Measurements from ENCODE around the gene TREX2. TPM values are rescaled to one million over a fixed set of nuclear protein-coding genes. Genes with fewer than 3 reads are reported as not detected.

Gene TREX2
- total and polyA plus RNA-seq, 11 donors, result 0.22 to 0.48 (median 0.29) TPM; not detected in 3

DNA sequence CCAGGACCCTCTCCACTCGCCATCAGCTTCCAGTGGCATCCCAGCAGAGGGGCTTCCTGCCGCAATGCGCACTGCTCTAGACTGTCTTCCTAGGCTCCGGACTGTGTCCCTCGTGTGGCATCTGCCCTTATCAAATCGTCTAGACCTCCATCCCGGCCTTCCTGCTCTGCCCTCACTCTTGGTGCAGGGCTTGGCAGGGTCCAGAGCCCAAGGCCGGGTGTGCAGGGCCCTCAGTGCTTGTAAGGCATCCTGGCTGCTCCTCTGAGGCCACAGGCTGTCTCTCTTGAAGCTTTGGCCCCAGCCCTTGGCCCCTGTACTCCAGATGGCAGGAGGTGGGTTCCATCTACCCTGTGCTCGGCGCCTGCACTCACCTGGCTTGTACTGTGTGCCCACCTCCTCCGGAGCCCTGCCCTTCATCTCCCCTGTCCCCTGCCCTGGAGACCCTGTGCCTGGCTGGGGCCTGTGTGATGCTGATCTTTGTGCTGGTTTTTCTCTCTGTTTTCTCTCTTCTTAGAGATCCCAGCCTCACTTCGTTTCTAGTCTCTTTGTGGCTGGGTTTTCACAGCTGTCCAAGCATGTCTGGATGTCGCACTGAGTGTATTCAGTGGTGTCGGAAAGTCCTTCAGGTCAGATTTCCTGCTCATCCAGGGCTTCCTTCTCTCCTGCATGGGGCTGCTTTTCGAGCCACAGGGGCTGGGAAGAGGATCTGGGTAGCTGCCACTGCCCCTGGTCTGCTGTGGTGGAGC, 3.7 kb upstream of the TREX2 start:
- Histone ChIP-seq H3K27me3 (peaks cover 0 to 4% (median 0%) of the 10 kb centered on the region in 9 donors), H3K36me3 (peaks cover 0 to 13% (median 4%) of the 10 kb centered on the region in 9 donors), H3K27ac (no peak overlapping the region), H3K4me3 (no peak overlapping the region), H3K9me3 (no peaks in the 10 kb centered on the region), H3K4me1 (no peaks in the 10 kb centered on the region)
- ATAC-seq (no peak), DNase-seq (no peak)
- TF ChIP-seq POLR2A (IDR thresholded peaks at IDR 0.05) (no peak), CTCF (IDR thresholded peaks at IDR 0.05) (no peak)
- 82 to 96% (median 89%) methylated on average over 14 to 15 of the region's 15 CpGs for WGBS, 4 donors
- intact Hi-C loops (cut with DNase I), result loop anchor here in 2 of 10 donors (10.0 kb wide), 2 partner anchors 55 to 415 kb away; no protein-coding TSS in a partner anchor

DNA sequence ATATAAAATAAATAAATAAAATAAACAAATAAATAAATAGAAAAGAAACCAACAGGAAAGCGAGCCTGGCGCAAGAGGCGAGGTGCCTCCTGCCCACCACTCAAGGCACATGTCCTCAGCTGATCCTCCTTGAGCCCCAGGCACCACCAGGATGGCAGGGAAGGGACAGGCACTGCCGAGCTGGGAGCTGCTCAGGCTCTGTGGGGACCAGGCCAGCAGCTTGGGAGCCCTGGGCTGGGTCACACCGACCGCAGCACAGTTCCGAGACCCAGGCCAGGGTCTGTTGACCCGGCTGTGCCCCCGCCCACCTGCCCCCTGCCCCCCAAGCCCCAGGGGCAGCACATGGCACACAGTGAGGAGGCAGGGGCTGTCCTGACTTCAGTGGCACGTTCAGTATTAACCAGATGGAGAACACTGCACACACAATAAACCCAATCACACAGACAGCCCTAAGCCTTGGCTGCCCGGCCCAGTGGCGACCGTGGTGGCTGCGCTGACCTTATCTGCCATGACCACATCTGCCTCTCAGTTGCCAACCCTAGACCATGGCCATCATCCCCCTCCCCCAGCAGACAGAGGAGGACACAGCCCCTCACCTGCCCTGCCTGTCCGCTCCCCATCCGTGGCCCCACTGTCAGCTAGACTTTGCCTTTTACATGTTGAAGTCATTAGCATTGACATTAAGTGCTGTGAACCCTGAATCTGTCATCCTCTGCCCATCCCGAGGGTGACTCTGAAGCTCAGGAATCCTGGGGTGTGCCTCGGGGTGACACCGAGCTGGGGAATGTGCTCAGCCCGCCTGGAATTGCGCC, 2.9 kb upstream of the TREX2 start:
- no peaks in the 10 kb centered on the region for H3K4me1 ChIP-seq
- H3K36me3 ChIP-seq, result peaks cover 0 to 10% (median under 1%) of the 10 kb centered on the region in 9 donors
- WGBS, 4 donors, result 90 to 97% (median 96%) methylated on average over 13 to 21 of the region's 21 CpGs
- DNase-seq, result no peak
- H3K9me3 ChIP-seq, result no peaks in the 10 kb centered on the region
- no peak for ATAC-seq
- no peak overlapping the region for H3K4me3 ChIP-seq
- H3K27me3 ChIP-seq, result peaks cover 0 to 4% (median 0%) of the 10 kb centered on the region in 9 donors
- H3K27ac ChIP-seq, result no peak overlapping the region
- intact Hi-C loops (cut with DNase I), result loop anchor here in 1 of 10 donors (10.0 kb wide), 1 partner anchor 414 kb away; no protein-coding TSS in a partner anchor
- TF ChIP-seq CTCF (IDR thresholded peaks at IDR 0.05) (no peak), POLR2A (IDR thresholded peaks at IDR 0.05) (no peak)

DNA sequence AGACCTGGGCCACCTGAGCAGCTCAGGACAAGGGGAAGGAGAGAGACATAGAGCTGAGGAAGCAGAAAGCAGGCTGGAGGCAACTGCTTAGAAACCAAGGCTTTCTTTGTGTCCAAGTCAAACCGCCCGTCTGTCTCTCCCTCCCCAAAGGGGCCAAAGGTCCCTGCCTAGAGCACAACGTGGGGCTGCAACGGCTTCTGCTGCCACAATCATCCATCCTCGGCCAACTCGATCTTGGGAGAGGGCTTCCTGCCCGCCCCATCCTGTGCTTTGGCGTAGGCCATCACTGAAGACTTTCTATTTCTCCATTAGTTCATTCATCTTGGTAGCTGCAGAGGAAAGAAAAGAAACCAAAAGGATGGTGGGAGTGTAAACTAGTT, 1.7 kb upstream of the TREX2 start:
- WGBS, 4 donors, result 83 to 92% (median 87%) methylated on average over 8 of the region's 8 CpGs
- no peak overlapping the region for H3K4me3 ChIP-seq
- no peaks in the 10 kb centered on the region for H3K9me3 ChIP-seq
- H3K4me1 ChIP-seq, result no peaks in the 10 kb centered on the region
- H3K27ac ChIP-seq, result no peak overlapping the region
- no peak for DNase-seq
- H3K27me3 ChIP-seq, result peaks cover 0 to 4% (median 0%) of the 10 kb centered on the region in 9 donors
- H3K36me3 ChIP-seq, result peaks cover 0 to 10% (median 0%) of the 10 kb centered on the region in 9 donors
- no peak for TF ChIP-seq CTCF (IDR thresholded peaks at IDR 0.05)
- TF ChIP-seq POLR2A (IDR thresholded peaks at IDR 0.05), result no peak
- intact Hi-C loops (cut with DNase I), result loop anchor here in 1 of 10 donors (10.0 kb wide), 1 partner anchor 413 kb away; no protein-coding TSS in a partner anchor
- no peak for ATAC-seq

All from heart left ventricle (tissue), 16 donors.